Esophagus muscularis mucosa (tissue), 4 donors: ENCODE results near the gene AHCY.

Experiments used
- CTCF ChIP-seq, 3 experiments: fragments of 200-600 bp in 2 of 3; fragments of 450-650 bp in 1 of 3; sonication (generic) in 2 of 3; IDR thresholded peaks; one replicate each; pipeline ENCODE4 v1.5.1; 2017 to 2019; ENCODE audit warnings: antibody characterized with exemption in 3 of 3, mild to moderate bottlenecking in 2 of 3, moderate library complexity in 1 of 3
- EP300 ChIP-seq: sonication (generic); formaldehyde crosslinking; IDR thresholded peaks from one replicate; pipeline ENCODE4 v1.6.1; 2017; ENCODE audit warnings: antibody characterized with exemption
- POLR2A ChIP-seq: fragments of 450-650 bp; IDR thresholded peaks from one replicate; pipeline ENCODE4 v1.6.1; 2017; ENCODE audit warnings: antibody characterized with exemption, moderate library complexity, mild to moderate bottlenecking, low read depth
- POLR2AphosphoS5 ChIP-seq, 2 donors: sonication (generic); formaldehyde crosslinking; IDR thresholded peaks; one replicate each; pipeline ENCODE4 v1.6.1; 2017; ENCODE audit warnings: antibody characterized with exemption in 2 of 2

GRCh38 chr20:34345402-34345736, 42.2 kb upstream of the AHCY start:
- TF ChIP-seq CTCF (IDR thresholded peaks at IDR 0.05) (no peak), POLR2AphosphoS5 (IDR thresholded peaks at IDR 0.05) (no peak), POLR2A (no peak), EP300 (no peak)
